ENCODE results near the gene APC. TPM values are rescaled to one million over a fixed set of nuclear protein-coding genes. Genes with fewer than 3 reads are reported as not detected.
"Not testable (repeated sequence)": the region's sequence is repeated elsewhere in the genome, so short reads cannot be mapped to it uniquely, and the experiment has no call there.

Gene APC
- total and polyA plus RNA-seq, 2 donors (not counting 1 experiment from before 2014, with no cell fraction given): 8.1 to 55.8 TPM

- DNase-seq: no peak
- 81% methylated on average over 4 of the region's 4 CpGs for WGBS (ENCODE audit: insufficient coverage)
- Histone ChIP-seq H3K27ac (ENCODE audit: low read length in 2 of 2) (no peak overlapping the region), H3K9ac (ENCODE audit: low read length) (no peak overlapping the region), H3K9me3 (ENCODE audit: control extremely low read depth in 1 of 3, control insufficient read depth in 2 of 3, insufficient read depth in 1 of 3, low read length in 2 of 3) (no peaks in the 10 kb centered on the region), H3K4me1 (ENCODE audit: control insufficient read depth in 2 of 2, insufficient read depth in 2 of 2, low read length in 2 of 2) (no peaks in the 10 kb centered on the region), H3K79me2 (ENCODE audit: control insufficient read depth, insufficient read depth, low read length) (peaks cover 37% of the 10 kb centered on the region), H3K36me3 (replicated peaks in 1 of 2; ENCODE audit: control extremely low read depth in 1 of 2, control insufficient read depth in 1 of 2, extremely low read depth in 1 of 2, insufficient read depth in 2 of 2, low read length in 1 of 2) (peaks cover 0 to 70% of the 10 kb centered on the region in 2 experiments), H3K27me3 (replicated peaks in 1 of 4; ENCODE audit: control extremely low read depth in 1 of 4, control insufficient read depth in 3 of 4, insufficient read depth in 4 of 4, low read length in 3 of 4) (no peaks in the 10 kb centered on the region), H3K4me2 (replicated peaks; ENCODE audit: low read depth, low read length, poor library complexity, severe bottlenecking) (no peak overlapping the region), H2AFZ (ENCODE audit: insufficient read depth, low read depth, low read length, poor library complexity, severe bottlenecking) (no peak overlapping the region), H3K4me3 (ENCODE audit: control extremely low read depth in 1 of 5, extremely low read depth in 1 of 5, insufficient read depth in 1 of 5, low read depth in 2 of 5, low read length in 4 of 5) (no peak overlapping the region), H4K20me1 (ENCODE audit: control insufficient read depth, insufficient read depth, low read length, poor library complexity, severe bottlenecking) (peaks cover 33% of the 10 kb centered on the region)
- no peak overlapping the region for H3K4me3 Mint-ChIP-seq
- ATAC-seq (ENCODE audit: low read depth): no peak
- H3K27me3 Mint-ChIP-seq: no peaks in the 10 kb centered on the region
- no peaks in the 10 kb centered on the region for H3K4me1 Mint-ChIP-seq
- ChIA-PET POLR2A (no interaction called here), CTCF (interaction anchor here (0.9 to 1.5 kb wide), 3 partner anchors 36 to 77 kb away, joined by 3 to 5 read pairs (median 4); no protein-coding TSS in a partner anchor)
- H3K9me3 Mint-ChIP-seq (ENCODE audit: insufficient read depth): no peaks in the 10 kb centered on the region
- TF ChIP-seq EZH2 (IDR thresholded peaks at IDR 0.05; ENCODE audit: borderline replicate concordance, insufficient read depth, low read depth, low read length, poor library complexity, severe bottlenecking) (no peak), CTCF (IDR thresholded peaks at IDR 0.05) (no peak)
- peak overlapping the region; percentile 18 for H3K27ac Mint-ChIP-seq
- intact Hi-C loops (cut with micrococcal nuclease): no loop called here
Observed at GRCh38 chr5:112886975-112887374, 149.3 kb downstream of the APC start.

- H3K4me3 ChIP-seq (ENCODE audit: control extremely low read depth in 1 of 5, extremely low read depth in 1 of 5, insufficient read depth in 1 of 5, low read depth in 2 of 5, low read length in 4 of 5); H3K9me3 Mint-ChIP-seq (ENCODE audit: insufficient read depth); intact Hi-C loops (cut with micrococcal nuclease); H3K4me1 ChIP-seq (ENCODE audit: control insufficient read depth in 2 of 2, insufficient read depth in 2 of 2, low read length in 2 of 2); POLR2A ChIA-PET; H3K27me3 Mint-ChIP-seq; ATAC-seq (ENCODE audit: low read depth); H3K27ac Mint-ChIP-seq; H3K27me3 ChIP-seq (replicated peaks in 1 of 4; ENCODE audit: control extremely low read depth in 1 of 4, control insufficient read depth in 3 of 4, insufficient read depth in 4 of 4, low read length in 3 of 4); H3K9me3 ChIP-seq (ENCODE audit: control extremely low read depth in 1 of 3, control insufficient read depth in 2 of 3, insufficient read depth in 1 of 3, low read length in 2 of 3); H2AFZ ChIP-seq (ENCODE audit: insufficient read depth, low read depth, low read length, poor library complexity, severe bottlenecking); DNase-seq; H3K4me3 Mint-ChIP-seq; H3K9ac ChIP-seq (ENCODE audit: low read length); H3K27ac ChIP-seq (ENCODE audit: low read length in 2 of 2); H3K4me1 Mint-ChIP-seq; CTCF ChIA-PET; H3K4me2 ChIP-seq (replicated peaks; ENCODE audit: low read depth, low read length, poor library complexity, severe bottlenecking): not testable (repeated sequence)
- WGBS (ENCODE audit: insufficient coverage): 89% methylated on average over 3 of the region's 8 CpGs
- Histone ChIP-seq H3K79me2 (ENCODE audit: control insufficient read depth, insufficient read depth, low read length) (peaks cover 60% of the 10 kb centered on the region), H4K20me1 (ENCODE audit: control insufficient read depth, insufficient read depth, low read length, poor library complexity, severe bottlenecking) (peaks cover 22% of the 10 kb centered on the region), H3K36me3 (replicated peaks in 1 of 2; ENCODE audit: control extremely low read depth in 1 of 2, control insufficient read depth in 1 of 2, extremely low read depth in 1 of 2, insufficient read depth in 2 of 2, low read length in 1 of 2) (peaks cover 5 to 47% of the 10 kb centered on the region in 2 experiments)
Observed at GRCh38 chr5:112892066-112892465, 154.4 kb downstream of the APC start.

All from B cell (primary cell).